K562 (cell line): ENCODE results near the gene PRKACA. TPM values are rescaled to one million over a fixed set of nuclear protein-coding genes. Genes with fewer than 3 reads are reported as not detected.

Source experiments
- ATF1 ChIP-seq, 2 experiments: fragments of 450-650 bp in 1 of 2; IDR thresholded peaks; 2 replicates each; pipeline ENCODE4 v1.6.1; 2016; ENCODE audit warnings: missing compliant biosample characterization in 1 of 2, missing genetic modification characterization in 1 of 2
- ATF3 ChIP-seq, 2 experiments: fragments of 450-650 bp in 1 of 2; sonication (generic) in 1 of 2; formaldehyde crosslinking in 1 of 2; IDR thresholded peaks in 1 of 2; conservative IDR thresholded peaks in 1 of 2; 2 replicates each; pipeline versions ENCODE4 v1.6.1 to v1.8.1; 2016 to 2023; ENCODE audit warnings: mild to moderate bottlenecking in 2 of 2, moderate library complexity in 2 of 2, inconsistent platforms in 1 of 2, missing genetic modification reagents in 1 of 2
- CEBPB ChIP-seq: fragments of 450-650 bp; IDR thresholded peaks from 2 replicates; pipeline ENCODE4 v1.6.1; 2016; ENCODE audit warnings: missing genetic modification characterization, missing compliant biosample characterization
- CEBPG ChIP-seq, 3 experiments: fragments of 200-800 bp in 1 of 3; sonication (Bioruptor generic) in 1 of 3; sonication (generic) in 1 of 3; formaldehyde crosslinking in 1 of 3; IDR thresholded peaks in 2 of 3; conservative IDR thresholded peaks in 1 of 3; 2 replicates each; pipeline versions ENCODE4 v1.6.1 to v1.8.0; 2016 to 2022; ENCODE audit warnings: missing compliant biosample characterization in 2 of 3, missing genetic modification characterization in 2 of 3, mild to moderate bottlenecking in 1 of 3, missing genetic modification reagents in 1 of 3
- KDM1A ChIP-seq, 2 experiments: fragments of 450-650 bp; IDR thresholded peaks; 2 replicates each; pipeline ENCODE4 v1.6.1; 2016; ENCODE audit warnings: mild to moderate bottlenecking in 2 of 2
- L3MBTL2 ChIP-seq: fragments of 450-650 bp; IDR thresholded peaks from 2 replicates; pipeline ENCODE4 v1.6.1; 2016; ENCODE audit warnings: mild to moderate bottlenecking, moderate library complexity
- MEIS2 ChIP-seq: fragments of 450-650 bp; IDR thresholded peaks from 2 replicates; pipeline ENCODE4 v1.6.1; 2014; ENCODE audit warnings: mild to moderate bottlenecking; ENCODE audit not compliant: partially characterized antibody
- MTA1 ChIP-seq: fragments of 450-650 bp; IDR thresholded peaks from 2 replicates; pipeline ENCODE4 v1.6.1; 2017; ENCODE audit warnings: borderline replicate concordance
- NRF1 ChIP-seq, 2 experiments: fragments of 450-650 bp; IDR thresholded peaks in 1 of 2; conservative IDR thresholded peaks in 1 of 2; 2 replicates each; pipeline ENCODE4 v1.6.1; 2014; ENCODE audit warnings: mild to moderate bottlenecking in 2 of 2
- ZBTB12 ChIP-seq: fragments of 250-450 bp; sonication (Bioruptor Pico); IDR thresholded peaks from 2 replicates; pipeline ENCODE4 v1.4.0; 2020
- ZFX ChIP-seq: sonication (generic); formaldehyde crosslinking; IDR thresholded peaks from 2 replicates; pipeline ENCODE4 v1.8.0; 2022; ENCODE audit warnings: mild to moderate bottlenecking, missing genetic modification reagents, moderate library complexity
- ZNF253 ChIP-seq: fragments of 250-450 bp; sonication (Bioruptor Pico); conservative IDR thresholded peaks from 2 replicates; pipeline ENCODE4 v1.6.1; 2021; ENCODE audit warnings: mild to moderate bottlenecking
- polyA plus RNA-seq, 8 experiments: library from polyadenylated mRNA; depleted of rRNA in 4 of 8; stranded (reverse) in 5 of 8; unstranded in 3 of 8; fragments of >200 nt; fragmentation: Nextera tagmentation in 2 of 8; fragmentation: Illumina TruSeq in 1 of 8; extraction: Ambion mirVana in 2 of 8; extraction: Trizol in 1 of 8; gene quantifications; 2 replicates each; pipeline versions ENCODE4 v1.2.1 to v1.2.3, GENCODE V29; 2011 to 2014; ENCODE audit warnings: inconsistent platforms in 1 of 8, missing spikeins in 1 of 8
- total RNA-seq, 7 experiments: library from RNA; depleted of rRNA in 6 of 7; stranded (reverse); fragments of >200 nt in 6 of 7; fragmentation: Illumina TruSeq in 2 of 7; extraction: Trizol in 2 of 7; gene quantifications; 2 replicates each; pipeline versions ENCODE4 v1.2.1 to v1.2.3, GENCODE V29; 2011 to 2021; ENCODE audit warnings: low replicate concordance in 1 of 7
- TF ChIP-seq, protein P1 (sequence below): fragments of 450-650 bp; IDR thresholded peaks from 2 replicates; pipeline ENCODE4 v1.6.1; 2016; ENCODE audit warnings: missing biosample characterization, missing genetic modification characterization
- TF ChIP-seq, protein P2 (sequence below): fragments of 250-450 bp; sonication (Bioruptor Pico); IDR thresholded peaks from 2 replicates; pipeline ENCODE4 v1.5.0; 2021

The PRKACA gene
- total and polyA plus RNA-seq, 9 of the 15 experiments (the other 6 are each of a cell fraction or from before 2014, with no cell fraction given), result 1.2 to 63.1 (median 13.0) TPM

GRCh38 chr19:14146789-14147216 is 29.2 kb upstream of the PRKACA start (continued):
- no peak for TF ChIP-seq ZBTB12
- no peak for TF ChIP-seq ZNF253 (CRISPR knock-in tag)
- TF ChIP-seq MTA1, result no peak
- TF ChIP-seq ZFX (CRISPR knock-in tag), result no peak
- TF ChIP-seq L3MBTL2, result peak; percentile 57
- TF ChIP-seq CEBPB, result peak; percentile 77
- no peak for TF ChIP-seq ATF1 (CRISPR knock-in tag; IDR thresholded peaks at IDR 0.05)
- TF ChIP-seq ATF1 (tag; IDR thresholded peaks at IDR 0.05), result peak; percentile 35; the same call in 1 of the 2 replicates
- TF ChIP-seq MEIS2, result peak; percentile 45
- TF ChIP-seq, protein P1, sequence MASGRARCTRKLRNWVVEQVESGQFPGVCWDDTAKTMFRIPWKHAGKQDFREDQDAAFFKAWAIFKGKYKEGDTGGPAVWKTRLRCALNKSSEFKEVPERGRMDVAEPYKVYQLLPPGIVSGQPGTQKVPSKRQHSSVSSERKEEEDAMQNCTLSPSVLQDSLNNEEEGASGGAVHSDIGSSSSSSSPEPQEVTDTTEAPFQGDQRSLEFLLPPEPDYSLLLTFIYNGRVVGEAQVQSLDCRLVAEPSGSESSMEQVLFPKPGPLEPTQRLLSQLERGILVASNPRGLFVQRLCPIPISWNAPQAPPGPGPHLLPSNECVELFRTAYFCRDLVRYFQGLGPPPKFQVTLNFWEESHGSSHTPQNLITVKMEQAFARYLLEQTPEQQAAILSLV, result no peak
- TF ChIP-seq ATF3 (IDR thresholded peaks at IDR 0.05), result peak; percentile 86
- TF ChIP-seq ATF3 (CRISPR knock-in tag; conservative IDR thresholded peaks at IDR 0.05), result no peak
- TF ChIP-seq, protein P2, sequence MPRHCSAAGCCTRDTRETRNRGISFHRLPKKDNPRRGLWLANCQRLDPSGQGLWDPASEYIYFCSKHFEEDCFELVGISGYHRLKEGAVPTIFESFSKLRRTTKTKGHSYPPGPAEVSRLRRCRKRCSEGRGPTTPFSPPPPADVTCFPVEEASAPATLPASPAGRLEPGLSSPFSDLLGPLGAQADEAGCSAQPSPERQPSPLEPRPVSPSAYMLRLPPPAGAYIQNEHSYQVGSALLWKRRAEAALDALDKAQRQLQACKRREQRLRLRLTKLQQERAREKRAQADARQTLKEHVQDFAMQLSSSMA (CRISPR knock-in tag), result no peak
- peak; percentile 91 for TF ChIP-seq CEBPG (CRISPR knock-in tag; IDR thresholded peaks at IDR 0.05)
- TF ChIP-seq CEBPG (tag; conservative IDR thresholded peaks at IDR 0.05 in 1 of 2, IDR thresholded peaks at IDR 0.05 in 1 of 2), result peak; percentile 58 to 96; a peak in 3 of 4 replicates
- peak; percentile 21 to 57; a peak in 1 of 4 replicates for TF ChIP-seq KDM1A (IDR thresholded peaks at IDR 0.05)
- peak; percentile 65 to 70 for TF ChIP-seq NRF1 (conservative IDR thresholded peaks at IDR 0.05 in 1 of 2, IDR thresholded peaks at IDR 0.05 in 1 of 2)
